Hepatocyte (in vitro differentiated cells): ENCODE measurements around the gene LY86. TPM values are rescaled to one million over a fixed set of nuclear protein-coding genes. Genes with fewer than 3 reads are reported as not detected.

ENCODE experiments used
- DNase-seq: peaks from one replicate; pipeline ENCODE4 v3.0.0-alpha.2; 2016; ENCODE audit warnings: low spot score
- H2AFZ ChIP-seq: fragments of 200-600 bp; sonication (generic); 2 replicates; pipeline ENCODE4 v1.6.0; 2016; ENCODE audit warnings: antibody characterized with exemption, mild to moderate bottlenecking
- H3K27ac ChIP-seq: fragments of 200-600 bp; sonication (generic); 2 replicates; pipeline ENCODE4 v1.5.1; 2016; ENCODE audit warnings: mild to moderate bottlenecking
- H3K27me3 ChIP-seq: fragments of 200-600 bp; sonication (generic); 2 replicates; pipeline ENCODE4 v1.6.1; 2016
- H3K36me3 ChIP-seq: fragments of 200-600 bp; sonication (generic); replicated peaks from 2 replicates; pipeline ENCODE4 v1.5.1; 2016; ENCODE audit warnings: low read depth; ENCODE audit not compliant: insufficient read depth
- H3K4me1 ChIP-seq: fragments of 200-600 bp; sonication (generic); 2 replicates; pipeline ENCODE4 v1.5.1; 2016; ENCODE audit warnings: mild to moderate bottlenecking, moderate library complexity; ENCODE audit not compliant: insufficient read depth
- H3K4me2 ChIP-seq: fragments of 200-600 bp; sonication (generic); 2 replicates; pipeline ENCODE4 v1.6.0; 2016
- H3K4me3 ChIP-seq: fragments of 200-600 bp; sonication (generic); 2 replicates; pipeline ENCODE4 v1.5.1; 2016; ENCODE audit warnings: mild to moderate bottlenecking
- H3K79me2 ChIP-seq: fragments of 200-600 bp; sonication (generic); 2 replicates; pipeline ENCODE4 v1.6.0; 2017; ENCODE audit warnings: mild to moderate bottlenecking
- H3K9me2 ChIP-seq: fragments of 200-600 bp; sonication (generic); replicated peaks from 2 replicates; pipeline ENCODE4 v1.6.0; 2017; ENCODE audit warnings: mild to moderate bottlenecking; ENCODE audit not compliant: insufficient read depth
- H3K9me3 ChIP-seq: fragments of 200-600 bp; sonication (generic); 2 replicates; pipeline ENCODE4 v1.5.1; 2016; ENCODE audit warnings: low read depth, mild to moderate bottlenecking
- H4K20me1 ChIP-seq: fragments of 200-600 bp; sonication (generic); 2 replicates; pipeline ENCODE4 v1.6.0; 2016; ENCODE audit warnings: mild to moderate bottlenecking; ENCODE audit not compliant: insufficient read depth, poor library complexity, severe bottlenecking
- CTCF ChIP-seq: fragments of 200-600 bp; sonication (generic); IDR thresholded peaks from 2 replicates; pipeline ENCODE4 v1.5.1; 2016; ENCODE audit warnings: antibody characterized with exemption, mild to moderate bottlenecking; ENCODE audit not compliant: poor library complexity
- EZH2 ChIP-seq: fragments of 200-600 bp; sonication (generic); IDR thresholded peaks from 2 replicates; pipeline ENCODE4 v1.6.1; 2016; ENCODE audit warnings: antibody characterized with exemption, mild to moderate bottlenecking, borderline replicate concordance
- EZH2phosphoT487 ChIP-seq: fragments of 200-600 bp; sonication (generic); IDR thresholded peaks from one replicate; pipeline ENCODE4 v1.6.1; 2018; ENCODE audit warnings: antibody characterized with exemption, mild to moderate bottlenecking, low read depth, moderate library complexity; ENCODE audit not compliant: unreplicated experiment, severe bottlenecking
- WGBS: methylation state at CpG from one replicate; pipeline ENCODE4 v1.1.6; 2016; ENCODE audit warnings: low lambda C conversion rate; ENCODE audit errors: missing lambda C conversion rate; 5-methylcytosine and 5-hydroxymethylcytosine counted together
- polyA plus RNA-seq: library from polyadenylated mRNA; unstranded; fragments of >200 nt; fragmentation: Nextera tagmentation; extraction: Ambion mirVana; gene quantifications from 2 replicates; pipeline ENCODE4 v1.2.1, GENCODE V29; 2016
- total RNA-seq: library from RNA; depleted of rRNA; stranded (reverse); fragments of >200 nt; gene quantifications from 2 replicates; pipeline ENCODE4 v1.2.3, GENCODE V29; 2014

The LY86 gene
- total and polyA plus RNA-seq, 2 experiments from 2014 or later = 0.27 to 0.82 TPM

DNA sequence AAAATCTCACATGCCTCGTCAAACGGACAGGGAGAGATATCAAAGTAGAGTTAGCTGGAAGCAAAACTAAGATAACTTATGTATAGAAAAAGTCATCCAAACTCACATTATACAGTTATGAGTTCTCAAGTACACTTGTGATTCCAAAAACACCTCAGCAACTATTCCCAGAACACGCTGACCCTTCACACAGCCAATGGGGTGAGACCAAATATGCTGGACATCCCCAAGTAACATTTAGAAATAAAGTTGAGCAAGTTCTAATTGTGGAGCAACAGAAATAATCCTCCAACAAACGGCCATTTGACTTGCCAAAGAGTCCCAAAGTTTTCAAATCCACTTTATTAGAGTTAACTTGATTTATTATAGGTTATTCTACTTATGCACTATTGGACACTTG, 52.4 kb downstream of the LY86 start:
- no peak for DNase-seq
- H3K9me2 ChIP-seq = no peaks in the 10 kb centered on the region
- H3K27ac ChIP-seq = no peak overlapping the region
- H3K27me3 ChIP-seq = no peaks in the 10 kb centered on the region
- no peaks in the 10 kb centered on the region for H3K4me1 ChIP-seq
- H3K36me3 ChIP-seq = no peaks in the 10 kb centered on the region
- no peaks in the 10 kb centered on the region for H4K20me1 ChIP-seq
- H3K4me3 ChIP-seq = no peak overlapping the region
- TF ChIP-seq EZH2phosphoT487 (no peak), EZH2 (no peak), CTCF (no peak)
- WGBS = 73% methylated on average over 4 of the region's 4 CpGs
- H3K79me2 ChIP-seq = no peaks in the 10 kb centered on the region
- no peak overlapping the region for H3K4me2 ChIP-seq
- no peaks in the 10 kb centered on the region for H3K9me3 ChIP-seq
- H2AFZ ChIP-seq = no peak overlapping the region

DNA sequence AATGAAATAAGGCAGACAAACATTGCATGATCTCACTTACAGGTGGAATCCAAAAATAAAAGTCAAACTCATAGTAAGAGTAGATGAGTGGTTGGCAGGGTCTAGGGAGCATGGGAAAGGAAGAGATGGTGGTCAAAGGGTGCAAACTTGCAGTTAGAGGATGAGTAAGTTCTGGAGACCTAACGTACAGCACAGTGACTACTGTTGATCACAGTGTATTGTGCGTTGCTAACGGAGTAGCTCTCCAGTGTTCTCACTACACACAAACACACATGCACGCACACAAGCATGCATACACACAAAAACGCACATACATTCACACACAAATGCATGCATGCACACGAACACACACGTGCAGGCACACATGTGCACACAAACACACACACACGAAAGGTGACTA, 54.9 kb downstream of the LY86 start:
- H3K27me3 ChIP-seq = no peaks in the 10 kb centered on the region

DNA sequence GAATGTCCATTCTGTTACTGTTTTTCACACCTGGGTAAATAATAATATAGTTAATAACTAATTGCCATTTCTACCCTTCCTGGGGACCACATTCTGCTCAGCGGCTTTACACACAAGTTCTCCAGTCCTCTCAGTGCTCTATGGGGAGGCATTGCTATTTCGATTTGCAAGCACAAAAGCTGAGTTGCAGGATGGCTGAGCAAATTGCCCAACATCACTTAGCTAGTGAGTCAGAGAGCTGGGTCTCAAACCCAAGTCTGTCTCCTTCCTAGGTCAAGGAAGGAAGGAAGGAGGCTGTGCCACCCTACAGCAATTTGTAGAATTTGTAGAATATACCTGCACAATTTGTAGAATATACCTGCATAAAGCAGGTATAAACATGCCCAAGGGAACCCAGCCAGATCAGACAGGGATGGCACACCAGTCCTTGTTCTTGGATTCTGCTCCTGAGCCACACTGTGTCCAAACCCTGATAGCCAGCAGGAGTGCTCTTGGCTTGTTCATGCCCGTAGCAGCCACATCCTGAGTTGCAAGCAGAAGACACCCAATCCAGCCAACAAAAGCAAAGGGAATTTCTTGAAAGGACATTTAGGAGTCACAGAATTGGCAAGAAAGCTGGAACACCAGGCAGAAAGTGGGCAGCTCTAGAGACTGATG, 56.9 kb downstream of the LY86 start:
- H3K27me3 ChIP-seq = no peaks in the 10 kb centered on the region
- H3K79me2 ChIP-seq = no peaks in the 10 kb centered on the region
- no peaks in the 10 kb centered on the region for H3K9me3 ChIP-seq
- H3K9me2 ChIP-seq = no peaks in the 10 kb centered on the region
- WGBS = 93% methylated on average over 3 of the region's 3 CpGs
- no peaks in the 10 kb centered on the region for H4K20me1 ChIP-seq
- no peaks in the 10 kb centered on the region for H3K36me3 ChIP-seq
- TF ChIP-seq EZH2phosphoT487 (no peak), EZH2 (no peak), CTCF (no peak)
- DNase-seq = no peak
- no peak overlapping the region for H3K4me3 ChIP-seq
- no peak overlapping the region for H3K4me2 ChIP-seq
- no peaks in the 10 kb centered on the region for H3K4me1 ChIP-seq
- H3K27ac ChIP-seq = no peak overlapping the region
- no peak overlapping the region for H2AFZ ChIP-seq

More for the DNA sequence above, 54.9 kb downstream of the LY86 start:
- H2AFZ ChIP-seq = no peak overlapping the region
- H3K36me3 ChIP-seq = no peaks in the 10 kb centered on the region
- no peaks in the 10 kb centered on the region for H3K9me3 ChIP-seq
- H3K4me2 ChIP-seq = no peak overlapping the region
- H4K20me1 ChIP-seq = no peaks in the 10 kb centered on the region
- TF ChIP-seq EZH2 = no peak
- no peak for TF ChIP-seq EZH2phosphoT487
- TF ChIP-seq CTCF = no peak
- DNase-seq = no peak
- H3K4me3 ChIP-seq = no peak overlapping the region
- no peaks in the 10 kb centered on the region for H3K4me1 ChIP-seq
- H3K9me2 ChIP-seq = no peaks in the 10 kb centered on the region
- no peak overlapping the region for H3K27ac ChIP-seq
- H3K79me2 ChIP-seq = no peaks in the 10 kb centered on the region
- WGBS = 95% methylated on average over 8 of the region's 8 CpGs
